Measurements from ENCODE around the gene KCNH1. TPM values are rescaled to one million over a fixed set of nuclear protein-coding genes. Genes with fewer than 3 reads are reported as not detected.

KCNH1 gene
- total and polyA plus RNA-seq, 4 donors: 0.02 to 0.31 TPM; not detected in 2

DNA sequence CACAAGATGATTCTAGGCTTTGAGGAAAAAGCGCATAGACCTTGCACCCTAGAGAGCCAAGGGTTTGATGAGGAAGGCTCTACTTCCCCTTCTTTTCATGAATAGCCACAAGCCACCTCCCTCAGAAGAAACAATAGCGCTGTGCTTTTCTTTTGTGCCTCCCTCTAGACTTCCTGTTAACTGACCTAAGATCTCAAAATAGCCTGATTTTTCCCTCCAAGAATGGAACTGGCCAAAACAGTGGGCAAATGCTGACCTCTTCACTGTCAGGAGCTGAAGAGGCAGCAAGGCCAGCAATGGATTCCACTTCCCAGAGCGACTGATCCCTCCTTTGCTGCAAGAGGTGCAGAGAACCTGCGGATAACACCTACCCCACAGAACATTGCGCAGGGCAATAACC is 362.8 kb downstream of the KCNH1 start:
- Histone ChIP-seq H3K4me1 (ENCODE audit: control insufficient read depth in 5 of 5, insufficient read depth in 5 of 5, low read length in 5 of 5) (no peaks in the 10 kb centered on the region), H3K27me3 (ENCODE audit: control insufficient read depth in 3 of 3, insufficient read depth in 3 of 3, low read length in 2 of 3) (no peaks in the 10 kb centered on the region), H3K9me3 (ENCODE audit: control insufficient read depth in 4 of 4, insufficient read depth in 3 of 4, low read length in 3 of 4) (peaks cover 0 to 2% (median 0%) of the 10 kb centered on the region in 4 donors), H3K9ac (ENCODE audit: insufficient read depth in 1 of 2, low read length in 2 of 2) (no peak overlapping the region), H3K27ac (ENCODE audit: low read depth in 1 of 2, low read length in 1 of 2) (no peak overlapping the region), H3K4me3 (no peak overlapping the region), H3K36me3 (ENCODE audit: control insufficient read depth in 4 of 4, insufficient read depth in 4 of 4, low read length in 4 of 4) (no peaks in the 10 kb centered on the region)
- TF ChIP-seq, protein P1, sequence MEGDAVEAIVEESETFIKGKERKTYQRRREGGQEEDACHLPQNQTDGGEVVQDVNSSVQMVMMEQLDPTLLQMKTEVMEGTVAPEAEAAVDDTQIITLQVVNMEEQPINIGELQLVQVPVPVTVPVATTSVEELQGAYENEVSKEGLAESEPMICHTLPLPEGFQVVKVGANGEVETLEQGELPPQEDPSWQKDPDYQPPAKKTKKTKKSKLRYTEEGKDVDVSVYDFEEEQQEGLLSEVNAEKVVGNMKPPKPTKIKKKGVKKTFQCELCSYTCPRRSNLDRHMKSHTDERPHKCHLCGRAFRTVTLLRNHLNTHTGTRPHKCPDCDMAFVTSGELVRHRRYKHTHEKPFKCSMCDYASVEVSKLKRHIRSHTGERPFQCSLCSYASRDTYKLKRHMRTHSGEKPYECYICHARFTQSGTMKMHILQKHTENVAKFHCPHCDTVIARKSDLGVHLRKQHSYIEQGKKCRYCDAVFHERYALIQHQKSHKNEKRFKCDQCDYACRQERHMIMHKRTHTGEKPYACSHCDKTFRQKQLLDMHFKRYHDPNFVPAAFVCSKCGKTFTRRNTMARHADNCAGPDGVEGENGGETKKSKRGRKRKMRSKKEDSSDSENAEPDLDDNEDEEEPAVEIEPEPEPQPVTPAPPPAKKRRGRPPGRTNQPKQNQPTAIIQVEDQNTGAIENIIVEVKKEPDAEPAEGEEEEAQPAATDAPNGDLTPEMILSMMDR (IDR thresholded peaks at IDR 0.05; ENCODE audit: control extremely low read depth, extremely low read depth): no peak
- ATAC-seq (ENCODE audit: insufficient read depth, low FRiP score) (no peak), DNase-seq (no peak)
- 57 to 73% methylated on average over 5 of the region's 5 CpGs for WGBS, 2 donors

DNA sequence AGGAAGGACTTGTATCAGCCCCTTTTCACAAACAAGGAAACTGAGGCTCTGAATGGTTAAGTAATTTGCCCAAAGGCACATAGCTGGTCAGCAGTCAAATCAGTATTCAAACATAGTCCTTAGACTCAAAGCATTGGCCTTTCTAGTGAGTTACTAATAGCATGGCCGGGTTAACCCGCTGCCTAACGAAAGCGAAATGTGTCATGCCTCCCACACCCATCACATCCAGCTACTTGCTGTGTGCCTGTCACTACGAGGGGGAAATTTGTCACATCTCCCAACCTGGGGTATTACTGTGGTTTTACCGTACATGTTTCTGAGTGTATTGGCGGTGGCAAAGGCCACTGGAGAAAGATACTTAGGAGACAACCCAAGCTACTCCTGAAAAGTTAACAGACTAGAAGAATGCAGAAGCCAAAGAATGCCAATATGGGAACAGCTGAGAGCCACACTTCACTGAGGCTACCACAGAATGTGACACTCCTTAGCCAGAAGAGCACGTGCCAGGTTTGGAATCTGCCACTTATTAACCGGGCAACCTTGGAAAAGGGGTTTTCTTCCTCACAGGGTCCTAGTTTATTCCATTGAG is 363.5 kb downstream of the KCNH1 start:
- WGBS, 2 donors: 90 to 91% methylated on average over 9 of the region's 9 CpGs
- Histone ChIP-seq H3K9ac (ENCODE audit: insufficient read depth in 1 of 2, low read length in 2 of 2) (no peak overlapping the region), H3K4me1 (ENCODE audit: control insufficient read depth in 5 of 5, insufficient read depth in 5 of 5, low read length in 5 of 5) (no peaks in the 10 kb centered on the region), H3K9me3 (ENCODE audit: control insufficient read depth in 4 of 4, insufficient read depth in 3 of 4, low read length in 3 of 4) (peaks cover 0 to 2% (median 0%) of the 10 kb centered on the region in 4 donors), H3K27ac (ENCODE audit: low read depth in 1 of 2, low read length in 1 of 2) (no peak overlapping the region), H3K27me3 (ENCODE audit: control insufficient read depth in 3 of 3, insufficient read depth in 3 of 3, low read length in 2 of 3) (no peaks in the 10 kb centered on the region), H3K36me3 (ENCODE audit: control insufficient read depth in 4 of 4, insufficient read depth in 4 of 4, low read length in 4 of 4) (no peaks in the 10 kb centered on the region), H3K4me3 (no peak overlapping the region)
- ATAC-seq (ENCODE audit: insufficient read depth, low FRiP score): no peak
- TF ChIP-seq, protein P1 (IDR thresholded peaks at IDR 0.05; ENCODE audit: control extremely low read depth, extremely low read depth): no peak
- no peak for DNase-seq

DNA sequence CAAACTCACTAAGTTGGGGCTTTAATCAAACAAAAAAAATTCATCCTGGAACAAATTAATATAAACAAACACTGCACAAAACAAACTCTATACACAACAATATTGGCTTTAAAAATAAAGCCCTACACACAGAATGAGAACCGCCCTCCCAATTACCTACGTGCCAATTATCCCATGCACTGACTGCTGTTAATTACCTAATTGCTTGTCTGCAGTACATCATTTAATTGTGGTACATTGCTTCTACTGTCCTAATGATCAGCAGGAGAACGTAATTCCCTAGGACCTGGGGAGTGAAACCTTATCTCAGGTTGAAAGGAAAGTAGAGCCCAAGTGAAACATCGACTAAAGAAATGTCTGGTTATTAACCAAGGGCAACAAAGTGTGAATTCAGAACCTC is 364.5 kb downstream of the KCNH1 start:
- 87% methylated on average over 4 of the region's 4 CpGs for WGBS, 2 donors

More for the DNA sequence above, 364.5 kb downstream of the KCNH1 start:
- Histone ChIP-seq H3K27ac (ENCODE audit: low read depth in 1 of 2, low read length in 1 of 2) (no peak overlapping the region), H3K4me3 (no peak overlapping the region), H3K4me1 (ENCODE audit: control insufficient read depth in 5 of 5, insufficient read depth in 5 of 5, low read length in 5 of 5) (no peaks in the 10 kb centered on the region), H3K27me3 (ENCODE audit: control insufficient read depth in 3 of 3, insufficient read depth in 3 of 3, low read length in 2 of 3) (no peaks in the 10 kb centered on the region), H3K9ac (ENCODE audit: insufficient read depth in 1 of 2, low read length in 2 of 2) (no peak overlapping the region), H3K36me3 (ENCODE audit: control insufficient read depth in 4 of 4, insufficient read depth in 4 of 4, low read length in 4 of 4) (no peaks in the 10 kb centered on the region), H3K9me3 (ENCODE audit: control insufficient read depth in 4 of 4, insufficient read depth in 3 of 4, low read length in 3 of 4) (peaks cover 0 to 2% (median 0%) of the 10 kb centered on the region in 4 donors)
- TF ChIP-seq, protein P1 (IDR thresholded peaks at IDR 0.05; ENCODE audit: control extremely low read depth, extremely low read depth): no peak
- ATAC-seq (ENCODE audit: insufficient read depth, low FRiP score) (no peak), DNase-seq (no peak)

All from lung (tissue), 12 donors.